Loucy (cell line): Measurements from ENCODE around the gene KRTAP10-10.
"Not testable (repeated sequence)": the region's sequence is repeated elsewhere in the genome, so short reads cannot be mapped to it uniquely, and the experiment has no call there.

Experiments used
- CTCF ChIP-seq: fragments of 200-600 bp; sonication (generic); conservative IDR thresholded peaks from 2 replicates; pipeline ENCODE4 v1.5.1; 2014; ENCODE audit warnings: mild to moderate bottlenecking, antibody characterized with exemption, low read length
- EZH2phosphoT487 ChIP-seq: fragments of 200-600 bp; IDR thresholded peaks from 2 replicates; pipeline ENCODE4 v1.6.1; 2018; ENCODE audit warnings: antibody characterized with exemption, mild to moderate bottlenecking, moderate library complexity, borderline replicate concordance

GRCh38 chr21:44685050-44685449 is 47.9 kb downstream of the KRTAP10-10 start:
- TF ChIP-seq CTCF, EZH2phosphoT487: not testable (repeated sequence)
